Activated naive CD4-positive, alpha-beta T cell treated with anti-CD3 and anti-CD28 coated beads, Interleukin-2, amount 50 U/mL, for 72 hours (primary cell): ENCODE measurements around the gene USP48. TPM values are rescaled to one million over a fixed set of nuclear protein-coding genes. Genes with fewer than 3 reads are reported as not detected.

Source experiments
- ATAC-seq, 2 donors: fragments of 150-1000 bp; cut with Tn5 transposase; 2 replicates each; pipeline ENCODE4 v1.10.0; 2021; ENCODE audit warnings: mild to moderate bottlenecking in 2 of 2, moderate library complexity in 2 of 2
- DNase-seq, 2 donors: peaks; one replicate each; pipeline ENCODE4 v3.0.0; 2021 to 2022; ENCODE audit warnings: low spot score in 2 of 2
- H3K27ac Mint-ChIP-seq, 2 donors: one replicate each; pipeline ENCODE4 v1.8.0; 2022; ENCODE audit warnings: mild to moderate bottlenecking in 2 of 2, mixed read lengths in 2 of 2
- H3K36me3 Mint-ChIP-seq, 2 donors: one replicate each; pipeline ENCODE4 v1.8.0; 2022; ENCODE audit warnings: mixed read lengths in 2 of 2
- H3K9me3 Mint-ChIP-seq, 2 donors: one replicate each; pipeline ENCODE4 v1.8.0; 2022; ENCODE audit warnings: mixed read lengths in 2 of 2
- total RNA-seq, 2 donors: library from RNA; stranded (reverse); gene quantifications; one replicate each; pipeline ENCODE4 v1.2.3, GENCODE V29; 2022

The USP48 gene
- total RNA-seq, 2 donors from 2014 or later, result 118 to 133 TPM

GRCh38 chr1:21651214-21652042 is 131.5 kb downstream of the USP48 start:
- Mint-ChIP-seq H3K27ac (peak overlapping the region in 1 of 2 donors; percentile 56), H3K36me3 (no peaks in the 10 kb centered on the region), H3K9me3 (no peaks in the 10 kb centered on the region)
- peak; percentile 72 to 79 for ATAC-seq
- peak in 1 of 2 donors; percentile 43 for DNase-seq

GRCh38 chr1:21650400-21650799 is 132.5 kb downstream of the USP48 start:
- ATAC-seq (no peak), DNase-seq (no peak)
- no peak overlapping the region for H3K27ac Mint-ChIP-seq
- H3K36me3 Mint-ChIP-seq, result no peaks in the 10 kb centered on the region
- no peaks in the 10 kb centered on the region for H3K9me3 Mint-ChIP-seq

GRCh38 chr1:21649315-21649714 is 133.6 kb downstream of the USP48 start:
- H3K9me3 Mint-ChIP-seq, result no peaks in the 10 kb centered on the region
- ATAC-seq (no peak), DNase-seq (no peak)
- H3K36me3 Mint-ChIP-seq, result no peaks in the 10 kb centered on the region
- no peak overlapping the region for H3K27ac Mint-ChIP-seq

GRCh38 chr1:21648791-21649190 is 134.2 kb downstream of the USP48 start:
- Mint-ChIP-seq H3K36me3 (no peaks in the 10 kb centered on the region), H3K9me3 (no peaks in the 10 kb centered on the region), H3K27ac (peak overlapping the region in 1 of 2 donors; percentile 12)
- DNase-seq, result no peak
- ATAC-seq, result no peak

GRCh38 chr1:21648352-21648730 is 134.6 kb downstream of the USP48 start:
- H3K36me3 Mint-ChIP-seq, result no peaks in the 10 kb centered on the region
- ATAC-seq (no peak), DNase-seq (no peak)
- H3K27ac Mint-ChIP-seq, result no peak overlapping the region
- H3K9me3 Mint-ChIP-seq, result no peaks in the 10 kb centered on the region

- DNase-seq (peak in 1 of 2 donors; percentile 56), ATAC-seq (peak in 1 of 2 donors; percentile 40)
- H3K27ac Mint-ChIP-seq, result no peak overlapping the region
- no peaks in the 10 kb centered on the region for H3K36me3 Mint-ChIP-seq
- no peaks in the 10 kb centered on the region for H3K9me3 Mint-ChIP-seq
Measured at GRCh38 chr1:21647431-21648351, 135.3 kb downstream of the USP48 start.

- Mint-ChIP-seq H3K36me3 (no peaks in the 10 kb centered on the region), H3K27ac (no peak overlapping the region), H3K9me3 (no peaks in the 10 kb centered on the region)
- ATAC-seq (no peak), DNase-seq (no peak)
Measured at GRCh38 chr1:21645550-21645949, 137.4 kb downstream of the USP48 start.

- no peaks in the 10 kb centered on the region for H3K36me3 Mint-ChIP-seq
- no peak for ATAC-seq
- H3K9me3 Mint-ChIP-seq, result no peaks in the 10 kb centered on the region
- H3K27ac Mint-ChIP-seq, result no peak overlapping the region
- DNase-seq, result no peak
Measured at GRCh38 chr1:21644906-21645305, 138.0 kb downstream of the USP48 start.

- H3K36me3 Mint-ChIP-seq, result no peaks in the 10 kb centered on the region
- H3K27ac Mint-ChIP-seq, result no peak overlapping the region
- H3K9me3 Mint-ChIP-seq, result no peaks in the 10 kb centered on the region
- no peak for ATAC-seq
- DNase-seq, result no peak
Measured at GRCh38 chr1:21644348-21644747, 138.6 kb downstream of the USP48 start.

- Mint-ChIP-seq H3K27ac (no peak overlapping the region), H3K36me3 (no peaks in the 10 kb centered on the region), H3K9me3 (no peaks in the 10 kb centered on the region)
- DNase-seq (no peak), ATAC-seq (no peak)
Measured at GRCh38 chr1:21643624-21644023, 139.3 kb downstream of the USP48 start.

GRCh38 chr1:21641967-21642739 is 140.8 kb downstream of the USP48 start:
- no peak overlapping the region for H3K27ac Mint-ChIP-seq
- ATAC-seq, result no peak
- no peak for DNase-seq
- H3K36me3 Mint-ChIP-seq, result no peaks in the 10 kb centered on the region
- no peaks in the 10 kb centered on the region for H3K9me3 Mint-ChIP-seq

GRCh38 chr1:21641537-21641936 is 141.4 kb downstream of the USP48 start:
- DNase-seq (no peak), ATAC-seq (no peak)
- H3K9me3 Mint-ChIP-seq, result no peaks in the 10 kb centered on the region
- no peak overlapping the region for H3K27ac Mint-ChIP-seq
- no peaks in the 10 kb centered on the region for H3K36me3 Mint-ChIP-seq

GRCh38 chr1:21641076-21641475 is 141.9 kb downstream of the USP48 start:
- ATAC-seq (no peak), DNase-seq (no peak)
- Mint-ChIP-seq H3K27ac (no peak overlapping the region), H3K36me3 (no peaks in the 10 kb centered on the region), H3K9me3 (no peaks in the 10 kb centered on the region)

GRCh38 chr1:21640653-21641052 is 142.3 kb downstream of the USP48 start:
- ATAC-seq (no peak), DNase-seq (no peak)
- no peaks in the 10 kb centered on the region for H3K36me3 Mint-ChIP-seq
- H3K9me3 Mint-ChIP-seq, result no peaks in the 10 kb centered on the region
- no peak overlapping the region for H3K27ac Mint-ChIP-seq

GRCh38 chr1:21639594-21640041 is 143.3 kb downstream of the USP48 start:
- H3K27ac Mint-ChIP-seq, result no peak overlapping the region
- no peaks in the 10 kb centered on the region for H3K9me3 Mint-ChIP-seq
- ATAC-seq (no peak), DNase-seq (no peak)
- H3K36me3 Mint-ChIP-seq, result no peaks in the 10 kb centered on the region

- peak; percentile 94 to 95 for ATAC-seq
- no peaks in the 10 kb centered on the region for H3K36me3 Mint-ChIP-seq
- no peak for DNase-seq
Measured at GRCh38 chr1:21638531-21639341, 144.2 kb downstream of the USP48 start.

More at GRCh38 chr1:21638531-21639341, 144.2 kb downstream of the USP48 start:
- no peaks in the 10 kb centered on the region for H3K9me3 Mint-ChIP-seq
- peak overlapping the region in 1 of 2 donors; percentile 34 for H3K27ac Mint-ChIP-seq
